Measurements from ENCODE around the gene PNRC2. TPM values are rescaled to one million over a fixed set of nuclear protein-coding genes. Genes with fewer than 3 reads are reported as not detected.

PNRC2 gene
- total RNA-seq = 76.9 and 128 TPM in 2 replicates

GRCh38 chr1:23959461-23960290 is at the start of gene PNRC2:
TSS of gene PNRC2 (plus strand) at chr1:23959828. CDS start at chr1:23961458, 1,630 bp downstream.

GRCh38 chr1:23913212-23913880 is 46.3 kb upstream of the PNRC2 start, which contains the start of gene CNR2:
TSS of gene CNR2 (minus strand) at chr1:23913362. CDS start at chr1:23875617, 37,745 bp downstream.

DNA sequence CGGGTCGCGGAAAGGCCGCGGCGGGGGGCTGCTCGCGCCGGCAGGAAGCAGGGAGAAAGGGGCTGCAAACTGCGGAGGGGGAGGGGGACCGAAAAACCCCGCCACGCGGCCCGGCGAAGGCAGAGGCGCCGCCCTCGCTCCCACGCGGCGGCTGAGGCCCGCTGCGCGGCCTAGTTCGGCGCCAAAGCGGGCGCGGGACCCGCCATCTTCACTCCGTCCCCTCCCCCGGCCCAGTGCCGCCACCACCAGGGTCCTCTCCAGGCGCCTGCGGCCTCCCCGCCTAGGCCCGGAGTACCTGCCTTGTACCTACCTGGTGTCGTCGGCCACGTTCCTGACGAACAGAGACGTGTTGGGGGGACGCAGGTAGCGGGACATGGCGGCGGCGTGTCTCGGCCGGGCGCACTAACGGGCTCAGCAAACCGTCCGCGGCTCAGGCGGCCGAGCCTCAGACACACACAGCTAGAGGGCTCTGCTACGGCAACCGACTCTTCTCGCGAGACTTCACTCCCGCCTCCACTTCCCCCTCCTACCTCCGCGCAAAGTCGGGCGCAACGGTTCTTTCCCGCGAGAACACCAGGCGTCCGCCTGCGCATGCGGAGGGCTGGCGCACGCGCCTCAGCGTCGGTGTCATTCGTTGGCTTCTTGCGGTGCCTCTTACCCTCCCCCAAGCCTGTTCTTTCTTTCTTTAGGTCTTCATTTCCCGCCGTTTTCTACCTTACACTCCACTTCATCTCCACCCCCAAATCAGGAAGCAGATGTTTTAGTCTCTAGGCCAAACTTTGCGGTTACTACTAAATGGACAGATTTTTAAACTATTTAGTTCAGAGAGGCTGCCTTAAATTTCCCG is 20.5 kb downstream of the PNRC2 start, which contains the start of gene SRSF10:
SRSF10 (minus strand) TSS at position 447 of the 847 bp plus-strand sequence; CDS start at position 375, 72 bp downstream.

Other genes starting within 250 kb of the PNRC2 start
- 22.7 and 28.0 TPM in 2 replicates for gene ELOA, start 216.4 kb upstream of the PNRC2 start, total RNA-seq
- gene PITHD1, start 181.4 kb upstream of the PNRC2 start, total RNA-seq = 47.4 and 50.0 TPM in 2 replicates
- 28.2 and 46.8 TPM in 2 replicates for gene LYPLA2, start 168.7 kb upstream of the PNRC2 start, total RNA-seq
- 16.9 and 28.1 TPM in 2 replicates for gene GALE, start 159.1 kb upstream of the PNRC2 start, total RNA-seq
- 84.5 and 86.0 TPM in 2 replicates for gene HMGCL, start 134.4 kb upstream of the PNRC2 start, total RNA-seq
- gene FUCA1, start 91.5 kb upstream of the PNRC2 start, total RNA-seq = 2.2 and 7.4 TPM in 2 replicates
- not detected in 2 replicates for gene CNR2, start 46.5 kb upstream of the PNRC2 start, total RNA-seq
- 65.0 and 102 TPM in 2 replicates for gene SRSF10, start 20.5 kb downstream of the PNRC2 start, total RNA-seq
- not detected in 2 replicates for gene MYOM3, start 152.3 kb downstream of the PNRC2 start, total RNA-seq
- gene IL22RA1, start 183.3 kb downstream of the PNRC2 start, total RNA-seq = 0.15 and 0.17 TPM in 2 replicates
- not detected in 2 replicates for gene IFNLR1, start 227.5 kb downstream of the PNRC2 start, total RNA-seq

Measured in smooth muscle cell of trachea (primary cell).